WTC11 (cell line): ENCODE data around the gene KHSRP. TPM values are rescaled to one million over a fixed set of nuclear protein-coding genes. Genes with fewer than 3 reads are reported as not detected.
A peak's percentile ranks its signal among the peaks of the same experiment; 100 is the strongest.

Experiments
- ATAC-seq: fragments of 200-7000 bp; cut with Tn5 transposase; 2 replicates; pipeline ENCODE4 v1.10.0; 2021; ENCODE audit warnings: mild to moderate bottlenecking, moderate library complexity
- CTCF ChIA-PET: fragments of 300-600 bp; sonication (Branson Sonifier 250); formaldehyde crosslinking; loops from one replicate; lab custom pipeline; 2021; ENCODE audit warnings: antibody characterized with exemption; lab: Charles Lee
- POLR2A ChIA-PET: fragments of 350-600 bp; sonication (Branson Sonifier 250); formaldehyde crosslinking; loops from one replicate; lab custom pipeline; 2021; ENCODE audit warnings: antibody characterized with exemption; lab: Charles Lee
- DNase-seq: peaks from one replicate; pipeline ENCODE4 v3.0.0; 2021; ENCODE audit warnings: low spot score
- H3K27ac Mint-ChIP-seq: 2 replicates; pipeline ENCODE4 v1.8.0; 2021; ENCODE audit warnings: mixed read lengths
- H3K27me3 Mint-ChIP-seq: 2 replicates; pipeline ENCODE4 v1.8.0; 2021; ENCODE audit warnings: low read depth, mild to moderate bottlenecking, moderate library complexity, mixed read lengths
- H3K36me3 Mint-ChIP-seq: 2 replicates; pipeline ENCODE4 v1.8.0; 2021; ENCODE audit warnings: mixed read lengths
- H3K4me1 Mint-ChIP-seq: 2 replicates; pipeline ENCODE4 v1.8.0; 2022; ENCODE audit warnings: mixed read lengths
- H3K4me3 Mint-ChIP-seq: 2 replicates; pipeline ENCODE4 v1.8.0; 2021; ENCODE audit warnings: mild to moderate bottlenecking, moderate library complexity, mixed read lengths
- H3K9me3 Mint-ChIP-seq: 2 replicates; pipeline ENCODE4 v1.8.0; 2021; ENCODE audit warnings: mixed read lengths
- ELF4 ChIP-seq: sonication (generic); formaldehyde crosslinking; IDR thresholded peaks from 2 replicates; pipeline ENCODE4 v1.8.1; 2022; ENCODE audit warnings: low read depth, mild to moderate bottlenecking, moderate library complexity, missing genetic modification reagents
- EMX1 ChIP-seq: fragments of 250-450 bp; sonication (Bioruptor Pico); IDR thresholded peaks from 2 replicates; pipeline ENCODE4 v1.8.0; 2021; ENCODE audit warnings: mild to moderate bottlenecking
- GRHL2 ChIP-seq: fragments of 250-450 bp; sonication (Bioruptor Pico); IDR thresholded peaks from 2 replicates; pipeline ENCODE4 v1.8.0; 2022; ENCODE audit warnings: mild to moderate bottlenecking, moderate library complexity; ENCODE audit not compliant: insufficient replicate concordance, severe bottlenecking
- JUN ChIP-seq: sonication (generic); formaldehyde crosslinking; IDR thresholded peaks from 2 replicates; pipeline ENCODE4 v1.8.0; 2023; ENCODE audit warnings: mild to moderate bottlenecking, missing genetic modification reagents
- NFE2L1 ChIP-seq: sonication (generic); formaldehyde crosslinking; IDR thresholded peaks from 2 replicates; pipeline ENCODE4 v1.8.1; 2023; ENCODE audit warnings: missing genetic modification reagents
- NR3C1 ChIP-seq: sonication (generic); formaldehyde crosslinking; conservative IDR thresholded peaks from 2 replicates; pipeline ENCODE4 v1.8.1; 2023; ENCODE audit warnings: low read depth, mild to moderate bottlenecking, missing genetic modification reagents
- SMAD4 ChIP-seq: sonication (generic); formaldehyde crosslinking; IDR thresholded peaks from 2 replicates; pipeline ENCODE4 v1.8.0; 2022; ENCODE audit warnings: mild to moderate bottlenecking, missing genetic modification reagents
- SOX15 ChIP-seq: fragments of 250-450 bp; sonication (Bioruptor Pico); IDR thresholded peaks from 2 replicates; pipeline ENCODE4 v1.9.0; 2021; ENCODE audit warnings: mild to moderate bottlenecking
- TEAD4 ChIP-seq: sonication (generic); formaldehyde crosslinking; IDR thresholded peaks from 2 replicates; pipeline ENCODE4 v1.8.0; 2022; ENCODE audit warnings: mild to moderate bottlenecking, missing genetic modification reagents
- TP53 ChIP-seq: sonication (generic); formaldehyde crosslinking; IDR thresholded peaks from 2 replicates; pipeline ENCODE4 v1.8.1; 2023; ENCODE audit warnings: mild to moderate bottlenecking, missing genetic modification reagents
- ZNF232 ChIP-seq: sonication (generic); formaldehyde crosslinking; IDR thresholded peaks from 2 replicates; pipeline ENCODE4 v1.8.0; 2022; ENCODE audit warnings: mild to moderate bottlenecking, missing genetic modification reagents
- ZNF263 ChIP-seq: sonication (generic); formaldehyde crosslinking; IDR thresholded peaks from 2 replicates; pipeline ENCODE4 v1.8.1; 2022; ENCODE audit warnings: low read depth, mild to moderate bottlenecking, moderate library complexity, missing genetic modification reagents
- total RNA-seq: library from RNA; stranded (reverse); gene quantifications from 3 replicates; pipeline ENCODE4 v1.2.3, GENCODE V29; 2021
- TF ChIP-seq, protein P1 (sequence below): sonication (generic); formaldehyde crosslinking; IDR thresholded peaks from 2 replicates; pipeline ENCODE4 v1.8.1; 2022; ENCODE audit warnings: low read depth, missing genetic modification reagents, borderline replicate concordance
- TF ChIP-seq, protein P2 (sequence below): fragments of 250-450 bp; sonication (Bioruptor Pico); IDR thresholded peaks from 2 replicates; pipeline ENCODE4 v1.9.0; 2021; ENCODE audit warnings: mild to moderate bottlenecking
- TF ChIP-seq, protein P3 (sequence below): sonication (generic); formaldehyde crosslinking; IDR thresholded peaks from 2 replicates; pipeline ENCODE4 v1.8.0; 2022; ENCODE audit warnings: mild to moderate bottlenecking, missing genetic modification reagents
- TF ChIP-seq, protein P4 (sequence below): sonication (generic); formaldehyde crosslinking; IDR thresholded peaks from 2 replicates; pipeline ENCODE4 v1.8.0; 2023; ENCODE audit warnings: missing genetic modification reagents
- TF ChIP-seq, protein P5 (sequence below): sonication (generic); formaldehyde crosslinking; IDR thresholded peaks from 2 replicates; pipeline ENCODE4 v1.8.1; 2022; ENCODE audit warnings: missing genetic modification reagents, borderline replicate concordance
- TF ChIP-seq, protein P6 (sequence below): sonication (generic); formaldehyde crosslinking; IDR thresholded peaks from 2 replicates; pipeline ENCODE4 v1.8.1; 2022; ENCODE audit warnings: mild to moderate bottlenecking, missing genetic modification reagents, moderate library complexity, borderline replicate concordance

Gene KHSRP
- total RNA-seq, 1 experiment from 2014 or later, result 572 TPM

DNA sequence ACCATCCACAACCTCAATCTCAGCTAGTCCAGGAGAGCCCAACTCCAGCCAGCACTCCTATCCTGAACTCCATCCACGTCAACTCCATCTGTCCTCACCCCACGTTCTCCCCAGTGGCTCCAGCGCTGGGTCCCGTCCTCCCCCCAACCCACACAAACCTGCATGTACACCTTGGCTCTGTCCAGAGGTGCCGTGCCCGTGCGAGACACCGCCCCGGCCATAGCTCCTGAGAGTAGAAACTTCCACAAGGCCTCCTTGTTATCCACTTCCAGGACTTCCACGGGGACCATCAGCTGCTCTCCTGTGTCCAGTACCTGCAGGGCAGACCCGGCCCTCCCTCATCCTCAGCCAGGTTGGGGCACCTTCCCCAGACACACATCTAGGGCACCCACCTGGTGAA lies 7.3 kb upstream of the KHSRP start:
- H3K4me1 Mint-ChIP-seq, result no peaks in the 10 kb centered on the region
- H3K9me3 Mint-ChIP-seq, result no peaks in the 10 kb centered on the region
- ChIA-PET CTCF (interaction anchor here (0.5 kb wide), 1 partner anchor 1907 kb away, joined by 3 read pairs; no protein-coding TSS in a partner anchor), POLR2A (no interaction called here)
- no peak overlapping the region for H3K4me3 Mint-ChIP-seq
- TF ChIP-seq NFE2L1 (no peak), TP53 (no peak), GRHL2 (CRISPR knock-in tag) (no peak), EMX1 (CRISPR knock-in tag) (no peak)
- TF ChIP-seq, protein P1, sequence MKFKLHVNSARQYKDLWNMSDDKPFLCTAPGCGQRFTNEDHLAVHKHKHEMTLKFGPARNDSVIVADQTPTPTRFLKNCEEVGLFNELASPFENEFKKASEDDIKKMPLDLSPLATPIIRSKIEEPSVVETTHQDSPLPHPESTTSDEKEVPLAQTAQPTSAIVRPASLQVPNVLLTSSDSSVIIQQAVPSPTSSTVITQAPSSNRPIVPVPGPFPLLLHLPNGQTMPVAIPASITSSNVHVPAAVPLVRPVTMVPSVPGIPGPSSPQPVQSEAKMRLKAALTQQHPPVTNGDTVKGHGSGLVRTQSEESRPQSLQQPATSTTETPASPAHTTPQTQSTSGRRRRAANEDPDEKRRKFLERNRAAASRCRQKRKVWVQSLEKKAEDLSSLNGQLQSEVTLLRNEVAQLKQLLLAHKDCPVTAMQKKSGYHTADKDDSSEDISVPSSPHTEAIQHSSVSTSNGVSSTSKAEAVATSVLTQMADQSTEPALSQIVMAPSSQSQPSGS (CRISPR knock-in tag), result no peak
- TF ChIP-seq, protein P2, sequence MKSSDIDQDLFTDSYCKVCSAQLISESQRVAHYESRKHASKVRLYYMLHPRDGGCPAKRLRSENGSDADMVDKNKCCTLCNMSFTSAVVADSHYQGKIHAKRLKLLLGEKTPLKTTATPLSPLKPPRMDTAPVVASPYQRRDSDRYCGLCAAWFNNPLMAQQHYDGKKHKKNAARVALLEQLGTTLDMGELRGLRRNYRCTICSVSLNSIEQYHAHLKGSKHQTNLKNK, result no peak
- H3K36me3 Mint-ChIP-seq, result no peaks in the 10 kb centered on the region
- H3K27ac Mint-ChIP-seq, result no peak overlapping the region
- no peak for ATAC-seq
- no peak for DNase-seq
- peaks cover 44% of the 10 kb centered on the region for H3K27me3 Mint-ChIP-seq

DNA sequence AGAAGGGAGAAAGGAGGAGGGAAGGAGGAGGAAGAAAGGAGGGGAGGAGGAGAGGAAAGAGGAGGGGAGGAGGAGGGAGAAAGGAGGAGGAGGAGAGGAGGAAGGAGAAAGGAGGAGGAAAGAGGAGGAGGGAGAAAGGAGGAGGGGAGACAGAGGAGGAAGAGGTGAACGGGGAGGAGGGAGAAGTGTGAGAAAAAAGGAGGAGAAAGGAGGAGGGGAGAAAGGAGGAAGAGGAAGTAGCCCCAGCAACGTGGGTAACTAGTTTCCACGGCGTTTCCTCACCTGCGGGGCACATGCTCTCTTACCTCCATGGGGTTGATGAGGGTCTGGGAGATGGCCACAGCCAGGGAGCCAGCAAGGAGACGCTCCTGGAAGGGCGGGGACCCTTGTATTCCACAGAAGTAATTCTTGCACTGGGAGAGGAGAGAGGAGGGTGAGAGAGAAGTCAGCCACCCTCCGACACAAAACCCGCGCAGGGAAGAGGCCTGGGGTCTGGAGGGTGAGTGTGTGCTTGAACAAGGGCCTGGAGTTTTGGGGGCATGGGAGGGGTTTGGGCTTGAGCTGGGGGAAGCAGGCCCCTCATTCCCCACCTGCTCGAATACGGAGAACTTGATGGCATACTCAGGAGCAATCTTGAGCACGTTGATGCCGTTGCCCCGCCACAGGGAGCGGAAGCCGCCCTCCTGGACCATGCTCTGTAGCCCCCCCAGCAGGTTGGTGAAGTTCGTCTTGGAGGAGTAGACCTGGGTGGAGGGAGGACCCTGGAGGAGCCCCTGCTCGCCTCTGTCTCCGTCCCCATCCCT lies 5.0 kb upstream of the KHSRP start:
- Mint-ChIP-seq H3K9me3 (peaks cover 6% of the 10 kb centered on the region), H3K4me3 (peak overlapping the region; percentile 31), H3K4me1 (no peaks in the 10 kb centered on the region), H3K36me3 (peaks cover 5% of the 10 kb centered on the region; the same call in 1 of the 2 replicates)
- POLR2A ChIA-PET, result no interaction called here
- TF ChIP-seq SOX15 (CRISPR knock-in tag) (no peak), ZNF263 (CRISPR knock-in tag) (peak; percentile 44; the same call in 1 of the 2 replicates), TEAD4 (CRISPR knock-in tag) (no peak), JUN (CRISPR knock-in tag) (no peak), ZNF232 (CRISPR knock-in tag) (no peak), ELF4 (CRISPR knock-in tag) (no peak), SMAD4 (no peak), NR3C1 (no peak)
- TF ChIP-seq, protein P3, sequence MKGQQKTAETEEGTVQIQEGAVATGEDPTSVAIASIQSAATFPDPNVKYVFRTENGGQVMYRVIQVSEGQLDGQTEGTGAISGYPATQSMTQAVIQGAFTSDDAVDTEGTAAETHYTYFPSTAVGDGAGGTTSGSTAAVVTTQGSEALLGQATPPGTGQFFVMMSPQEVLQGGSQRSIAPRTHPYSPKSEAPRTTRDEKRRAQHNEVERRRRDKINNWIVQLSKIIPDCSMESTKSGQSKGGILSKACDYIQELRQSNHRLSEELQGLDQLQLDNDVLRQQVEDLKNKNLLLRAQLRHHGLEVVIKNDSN, result no peak
- TF ChIP-seq, protein P4, sequence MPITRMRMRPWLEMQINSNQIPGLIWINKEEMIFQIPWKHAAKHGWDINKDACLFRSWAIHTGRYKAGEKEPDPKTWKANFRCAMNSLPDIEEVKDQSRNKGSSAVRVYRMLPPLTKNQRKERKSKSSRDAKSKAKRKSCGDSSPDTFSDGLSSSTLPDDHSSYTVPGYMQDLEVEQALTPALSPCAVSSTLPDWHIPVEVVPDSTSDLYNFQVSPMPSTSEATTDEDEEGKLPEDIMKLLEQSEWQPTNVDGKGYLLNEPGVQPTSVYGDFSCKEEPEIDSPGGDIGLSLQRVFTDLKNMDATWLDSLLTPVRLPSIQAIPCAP (CRISPR knock-in tag), result no peak
- TF ChIP-seq, protein P5, sequence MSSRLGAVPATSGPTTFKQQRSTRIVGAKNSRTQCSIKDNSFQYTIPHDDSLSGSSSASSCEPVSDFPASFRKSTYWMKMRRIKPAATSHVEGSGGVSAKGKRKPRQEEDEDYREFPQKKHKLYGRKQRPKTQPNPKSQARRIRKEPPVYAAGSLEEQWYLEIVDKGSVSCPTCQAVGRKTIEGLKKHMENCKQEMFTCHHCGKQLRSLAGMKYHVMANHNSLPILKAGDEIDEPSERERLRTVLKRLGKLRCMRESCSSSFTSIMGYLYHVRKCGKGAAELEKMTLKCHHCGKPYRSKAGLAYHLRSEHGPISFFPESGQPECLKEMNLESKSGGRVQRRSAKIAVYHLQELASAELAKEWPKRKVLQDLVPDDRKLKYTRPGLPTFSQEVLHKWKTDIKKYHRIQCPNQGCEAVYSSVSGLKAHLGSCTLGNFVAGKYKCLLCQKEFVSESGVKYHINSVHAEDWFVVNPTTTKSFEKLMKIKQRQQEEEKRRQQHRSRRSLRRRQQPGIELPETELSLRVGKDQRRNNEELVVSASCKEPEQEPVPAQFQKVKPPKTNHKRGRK (CRISPR knock-in tag), result peak; percentile 60; the same call in 1 of the 2 replicates
- TF ChIP-seq, protein P6, sequence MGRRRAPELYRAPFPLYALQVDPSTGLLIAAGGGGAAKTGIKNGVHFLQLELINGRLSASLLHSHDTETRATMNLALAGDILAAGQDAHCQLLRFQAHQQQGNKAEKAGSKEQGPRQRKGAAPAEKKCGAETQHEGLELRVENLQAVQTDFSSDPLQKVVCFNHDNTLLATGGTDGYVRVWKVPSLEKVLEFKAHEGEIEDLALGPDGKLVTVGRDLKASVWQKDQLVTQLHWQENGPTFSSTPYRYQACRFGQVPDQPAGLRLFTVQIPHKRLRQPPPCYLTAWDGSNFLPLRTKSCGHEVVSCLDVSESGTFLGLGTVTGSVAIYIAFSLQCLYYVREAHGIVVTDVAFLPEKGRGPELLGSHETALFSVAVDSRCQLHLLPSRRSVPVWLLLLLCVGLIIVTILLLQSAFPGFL, result no peak
- TF ChIP-seq, all 79 proteins: peak for 2
- peaks cover 55% of the 10 kb centered on the region for H3K27me3 Mint-ChIP-seq
- no peak overlapping the region for H3K27ac Mint-ChIP-seq
- CTCF ChIA-PET, result no interaction called here
- DNase-seq, result no peak
- no peak for ATAC-seq
